Fibroblast of lung (primary cell): ENCODE measurements around the gene TTC13.

ENCODE experiments used
- EZH2 ChIP-seq: IDR thresholded peaks from 2 replicates; pipeline ENCODE4 v1.5.1; 2012; ENCODE audit warnings: low read length, control low read depth, mild to moderate bottlenecking; ENCODE audit errors: missing control alignments
- TF ChIP-seq, protein P1 (sequence below), 2 donors: IDR thresholded peaks in 1 of 2; conservative IDR thresholded peaks in 1 of 2; 1 replicate in 1 of 2; 2 replicates in 1 of 2; pipeline ENCODE4 v1.5.1; 2011 to 2012; ENCODE audit warnings: low read length in 2 of 2, control low read depth in 1 of 2, inconsistent platforms in 1 of 2, low read depth in 1 of 2, mild to moderate bottlenecking in 1 of 2

- TF ChIP-seq, protein P1, sequence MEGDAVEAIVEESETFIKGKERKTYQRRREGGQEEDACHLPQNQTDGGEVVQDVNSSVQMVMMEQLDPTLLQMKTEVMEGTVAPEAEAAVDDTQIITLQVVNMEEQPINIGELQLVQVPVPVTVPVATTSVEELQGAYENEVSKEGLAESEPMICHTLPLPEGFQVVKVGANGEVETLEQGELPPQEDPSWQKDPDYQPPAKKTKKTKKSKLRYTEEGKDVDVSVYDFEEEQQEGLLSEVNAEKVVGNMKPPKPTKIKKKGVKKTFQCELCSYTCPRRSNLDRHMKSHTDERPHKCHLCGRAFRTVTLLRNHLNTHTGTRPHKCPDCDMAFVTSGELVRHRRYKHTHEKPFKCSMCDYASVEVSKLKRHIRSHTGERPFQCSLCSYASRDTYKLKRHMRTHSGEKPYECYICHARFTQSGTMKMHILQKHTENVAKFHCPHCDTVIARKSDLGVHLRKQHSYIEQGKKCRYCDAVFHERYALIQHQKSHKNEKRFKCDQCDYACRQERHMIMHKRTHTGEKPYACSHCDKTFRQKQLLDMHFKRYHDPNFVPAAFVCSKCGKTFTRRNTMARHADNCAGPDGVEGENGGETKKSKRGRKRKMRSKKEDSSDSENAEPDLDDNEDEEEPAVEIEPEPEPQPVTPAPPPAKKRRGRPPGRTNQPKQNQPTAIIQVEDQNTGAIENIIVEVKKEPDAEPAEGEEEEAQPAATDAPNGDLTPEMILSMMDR (conservative IDR thresholded peaks at IDR 0.05 in 1 of 2, IDR thresholded peaks at IDR 0.05 in 1 of 2; ENCODE audit: low read depth in 1 of 2, low read length in 2 of 2): no peak
- TF ChIP-seq EZH2: no peak
Observed at GRCh38 chr1:230858918-230859729, 119.5 kb downstream of the TTC13 start.
